Neural cell (in vitro differentiated cells): ENCODE measurements around the gene FIGNL1. TPM values are rescaled to one million over a fixed set of nuclear protein-coding genes. Genes with fewer than 3 reads are reported as not detected.

Experiments used
- H2AFZ ChIP-seq: fragments of 200-600, 300-800 bp; sonication (generic), shearing (Covaris generic); 2 replicates; pipeline ENCODE4 v1.6.0; 2014; ENCODE audit warnings: low read depth, mild to moderate bottlenecking, antibody characterized with exemption, low read length, moderate library complexity
- H3F3A ChIP-seq: fragments of 200-600 bp; shearing (Covaris generic); 2 replicates; pipeline ENCODE4 v1.6.1; 2016; ENCODE audit warnings: mild to moderate bottlenecking, moderate library complexity, mixed read lengths, antibody characterized with exemption, low read length; ENCODE audit not compliant: insufficient read depth, poor library complexity, severe bottlenecking
- H3K27ac ChIP-seq: fragments of 200-600, 300-800 bp; sonication (generic), shearing (Covaris generic); 2 replicates; pipeline ENCODE4 v1.5.1; 2014; ENCODE audit warnings: mild to moderate bottlenecking, low read length, moderate library complexity
- H3K27me3 ChIP-seq: fragments of 300-800, 200-600 bp; sonication (generic), shearing (Covaris generic); 2 replicates; pipeline ENCODE4 v1.6.0; 2014; ENCODE audit warnings: mild to moderate bottlenecking, low read depth, low read length, moderate library complexity; ENCODE audit not compliant: insufficient read depth
- H3K36me3 ChIP-seq: fragments of 300-800, 200-600 bp; sonication (generic), shearing (Covaris generic); 2 replicates; pipeline ENCODE4 v1.5.1; 2014; ENCODE audit warnings: mild to moderate bottlenecking, antibody characterized with exemption, low read length, moderate library complexity; ENCODE audit not compliant: insufficient read depth
- H3K4me2 ChIP-seq: fragments of 300-800, 200-600 bp; sonication (generic), shearing (Covaris generic); 2 replicates; pipeline ENCODE4 v1.6.0; 2014; ENCODE audit warnings: mild to moderate bottlenecking, low read length
- H3K4me3 ChIP-seq: fragments of 300-800, 200-600 bp; sonication (generic), shearing (Covaris generic); 2 replicates; pipeline ENCODE4 v1.5.1; 2014; ENCODE audit warnings: mild to moderate bottlenecking, low read length, moderate library complexity
- H3K79me2 ChIP-seq: fragments of 200-600 bp; shearing (Covaris generic); replicated peaks from 2 replicates; pipeline ENCODE4 v1.6.0; 2014; ENCODE audit warnings: mild to moderate bottlenecking, low read length, moderate library complexity; ENCODE audit not compliant: insufficient read depth
- H3K9ac ChIP-seq: fragments of 300-800, 200-600 bp; sonication (generic), shearing (Covaris generic); 2 replicates; pipeline ENCODE4 v1.6.1; 2016; ENCODE audit warnings: mild to moderate bottlenecking, low read length, mixed read lengths
- H3K9me2 ChIP-seq: fragments of 200-600 bp; shearing (Covaris generic); 2 replicates; pipeline ENCODE4 v1.6.1; 2016; ENCODE audit warnings: mild to moderate bottlenecking, low read length, mixed read lengths; ENCODE audit not compliant: insufficient read depth
- H3K9me3 ChIP-seq: fragments of 200-600, 300-800 bp; sonication (generic), shearing (Covaris generic); 2 replicates; pipeline ENCODE4 v1.6.1; 2016; ENCODE audit warnings: mild to moderate bottlenecking, mixed run types, low read length, moderate library complexity, mixed read lengths
- H4K20me1 ChIP-seq: fragments of 200-600 bp; shearing (Covaris generic); 2 replicates; pipeline ENCODE4 v1.6.1; 2016; ENCODE audit warnings: mild to moderate bottlenecking, mixed run types; ENCODE audit not compliant: insufficient read depth
- EP300 ChIP-seq: fragments of 450-650 bp; conservative IDR thresholded peaks from 2 replicates; pipeline ENCODE4 v1.6.1; 2014; ENCODE audit warnings: antibody characterized with exemption, mild to moderate bottlenecking, moderate library complexity; ENCODE audit not compliant: poor library complexity, severe bottlenecking
- EZH2 ChIP-seq: fragments of 200-600, 300-800 bp; shearing (Covaris generic), sonication (generic); IDR thresholded peaks from 2 replicates; pipeline ENCODE4 v1.6.1; 2014; ENCODE audit warnings: antibody characterized with exemption, low read length, borderline replicate concordance, mild to moderate bottlenecking; ENCODE audit not compliant: insufficient read depth, poor library complexity, severe bottlenecking
- MXI1 ChIP-seq: fragments of 450-650 bp; conservative IDR thresholded peaks from 2 replicates; pipeline ENCODE4 v1.6.1; 2014; ENCODE audit warnings: antibody characterized with exemption, mild to moderate bottlenecking; ENCODE audit not compliant: poor library complexity, severe bottlenecking
- POLR2AphosphoS5 ChIP-seq: IDR thresholded peaks from 2 replicates; pipeline ENCODE4 v1.6.1; 2012
- RAD21 ChIP-seq: fragments of 450-650 bp; conservative IDR thresholded peaks from 2 replicates; pipeline ENCODE4 v1.6.1; 2014; ENCODE audit warnings: antibody characterized with exemption, mild to moderate bottlenecking, moderate library complexity
- REST ChIP-seq: IDR thresholded peaks from 2 replicates; pipeline ENCODE4 v1.6.1; 2012; ENCODE audit warnings: borderline replicate concordance
- SMC3 ChIP-seq: fragments of 450-650 bp; conservative IDR thresholded peaks from 2 replicates; pipeline ENCODE4 v1.6.1; 2014; ENCODE audit warnings: antibody characterized with exemption, mild to moderate bottlenecking, moderate library complexity; ENCODE audit not compliant: poor library complexity
- TAF1 ChIP-seq: IDR thresholded peaks from 2 replicates; pipeline ENCODE4 v1.6.1; 2012; ENCODE audit warnings: low read depth
- polyA plus RNA-seq: library from polyadenylated mRNA; depleted of rRNA; stranded (reverse); fragments of >200 nt; gene quantifications from 2 replicates; pipeline ENCODE4 v1.2.3, GENCODE V29; 2014
- TF ChIP-seq, protein P1 (sequence below): fragments of 450-650 bp; IDR thresholded peaks from 2 replicates; pipeline ENCODE4 v1.5.1; 2014; ENCODE audit warnings: antibody characterized with exemption, mild to moderate bottlenecking, moderate library complexity; ENCODE audit not compliant: poor library complexity, severe bottlenecking

FIGNL1 gene
- polyA plus RNA-seq, 1 donor from 2014 or later: 32.8 TPM

- Histone ChIP-seq H3K9me3 (no peaks in the 10 kb centered on the region), H3K36me3 (no peaks in the 10 kb centered on the region), H3F3A (no peaks in the 10 kb centered on the region), H3K4me2 (no peak overlapping the region), H3K9ac (no peak overlapping the region), H3K27me3 (no peaks in the 10 kb centered on the region), H3K4me3 (no peak overlapping the region), H2AFZ (no peak overlapping the region), H3K79me2 (no peaks in the 10 kb centered on the region), H3K9me2 (no peaks in the 10 kb centered on the region), H4K20me1 (no peaks in the 10 kb centered on the region), H3K27ac (no peak overlapping the region)
- TF ChIP-seq TAF1 (no peak), SMC3 (no peak)
Observed at GRCh38 chr7:50496569-50496968, 46.4 kb upstream of the FIGNL1 start.

- H3K27ac ChIP-seq: no peak overlapping the region
- H3K4me2 ChIP-seq: no peak overlapping the region
- H4K20me1 ChIP-seq: no peaks in the 10 kb centered on the region
- H3K9me3 ChIP-seq: no peaks in the 10 kb centered on the region
- H3K36me3 ChIP-seq: no peaks in the 10 kb centered on the region
- no peaks in the 10 kb centered on the region for H3K79me2 ChIP-seq
- no peak overlapping the region for H3K4me3 ChIP-seq
- H3K9ac ChIP-seq: no peak overlapping the region
- H3K27me3 ChIP-seq: no peaks in the 10 kb centered on the region
- H2AFZ ChIP-seq: no peak overlapping the region
- no peaks in the 10 kb centered on the region for H3F3A ChIP-seq
- no peaks in the 10 kb centered on the region for H3K9me2 ChIP-seq
- TF ChIP-seq RAD21 (no peak), REST (no peak), POLR2AphosphoS5 (no peak), MXI1 (no peak), TAF1 (no peak), EP300 (no peak), SMC3 (no peak), EZH2 (no peak)
- TF ChIP-seq, protein P1, sequence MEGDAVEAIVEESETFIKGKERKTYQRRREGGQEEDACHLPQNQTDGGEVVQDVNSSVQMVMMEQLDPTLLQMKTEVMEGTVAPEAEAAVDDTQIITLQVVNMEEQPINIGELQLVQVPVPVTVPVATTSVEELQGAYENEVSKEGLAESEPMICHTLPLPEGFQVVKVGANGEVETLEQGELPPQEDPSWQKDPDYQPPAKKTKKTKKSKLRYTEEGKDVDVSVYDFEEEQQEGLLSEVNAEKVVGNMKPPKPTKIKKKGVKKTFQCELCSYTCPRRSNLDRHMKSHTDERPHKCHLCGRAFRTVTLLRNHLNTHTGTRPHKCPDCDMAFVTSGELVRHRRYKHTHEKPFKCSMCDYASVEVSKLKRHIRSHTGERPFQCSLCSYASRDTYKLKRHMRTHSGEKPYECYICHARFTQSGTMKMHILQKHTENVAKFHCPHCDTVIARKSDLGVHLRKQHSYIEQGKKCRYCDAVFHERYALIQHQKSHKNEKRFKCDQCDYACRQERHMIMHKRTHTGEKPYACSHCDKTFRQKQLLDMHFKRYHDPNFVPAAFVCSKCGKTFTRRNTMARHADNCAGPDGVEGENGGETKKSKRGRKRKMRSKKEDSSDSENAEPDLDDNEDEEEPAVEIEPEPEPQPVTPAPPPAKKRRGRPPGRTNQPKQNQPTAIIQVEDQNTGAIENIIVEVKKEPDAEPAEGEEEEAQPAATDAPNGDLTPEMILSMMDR: no peak
Observed at GRCh38 chr7:50495746-50496145, 45.6 kb upstream of the FIGNL1 start.
